Measurements from ENCODE around the gene TTLL4.

Gene TTLL4

DNA sequence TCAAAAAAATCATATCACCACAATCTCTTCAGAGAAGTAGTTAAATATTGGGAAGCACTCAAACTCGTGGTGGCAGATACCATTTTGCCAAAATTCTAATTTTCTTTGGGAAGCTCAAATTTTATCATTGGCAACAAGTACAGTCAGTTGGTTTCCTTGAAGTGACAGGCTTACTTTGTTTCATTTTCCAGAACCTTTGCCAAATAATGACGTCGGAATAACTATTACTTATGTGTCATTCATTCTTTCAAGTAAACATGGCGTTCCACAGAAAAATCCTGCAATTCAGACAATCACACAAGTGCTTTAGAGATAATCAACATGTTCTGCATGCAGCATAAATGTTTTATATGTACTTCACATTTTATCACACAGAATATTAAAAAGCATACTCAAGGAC lies 5.4 kb downstream of the TTLL4 start:
- no peak for DNase-seq

- DNase-seq = no peak
Measured at GRCh38 chr2:218717262-218717661, 6.6 kb downstream of the TTLL4 start.

DNA sequence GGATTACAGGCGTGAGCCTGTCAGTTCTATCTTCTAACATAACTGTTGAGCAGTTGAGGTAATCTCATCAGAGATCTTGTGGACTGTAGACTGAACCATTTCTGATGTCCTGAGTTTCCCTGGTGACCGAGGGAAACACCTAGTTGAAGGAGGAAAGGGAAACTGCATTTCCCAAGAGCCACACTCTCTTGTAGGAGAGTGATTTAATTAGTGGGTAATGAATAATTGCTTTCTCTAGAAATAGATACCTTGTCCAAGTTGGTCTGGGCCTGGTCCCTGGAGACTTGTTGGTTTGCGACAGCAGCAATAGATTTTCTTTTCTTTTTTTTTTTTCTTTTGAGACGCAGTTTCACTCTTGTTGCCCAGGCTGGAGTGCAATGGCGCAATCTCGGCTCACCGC lies 7.4 kb downstream of the TTLL4 start:
- DNase-seq = no peak

DNA sequence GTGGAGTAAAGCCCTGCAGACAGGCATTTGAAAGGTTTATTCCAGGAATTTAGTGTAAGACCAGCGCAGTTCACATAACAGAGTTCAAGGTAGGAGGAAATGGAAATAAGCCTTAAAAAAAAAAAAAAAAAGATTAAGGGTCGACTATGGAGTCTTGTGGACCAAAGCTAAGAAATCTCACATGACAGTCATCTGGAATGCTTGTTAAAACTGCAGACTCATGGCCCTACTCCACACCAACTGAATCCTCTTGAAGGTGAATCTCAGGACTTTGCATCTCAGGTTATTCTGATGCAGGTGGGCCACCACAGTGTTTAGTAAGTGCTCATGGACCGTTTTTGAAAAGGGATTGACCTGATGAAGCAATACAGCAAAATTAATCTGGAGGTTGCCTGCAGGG lies 8.8 kb downstream of the TTLL4 start:
- DNase-seq = no peak

GRCh38 chr2:218720048-218721041 lies 9.7 kb downstream of the TTLL4 start:
- no peak for DNase-seq

GRCh38 chr2:218721488-218721887 lies 10.9 kb downstream of the TTLL4 start:
- no peak for DNase-seq

- DNase-seq = no peak
Measured at GRCh38 chr2:218721934-218722333, 11.3 kb downstream of the TTLL4 start.

GRCh38 chr2:218722419-218722818 lies 11.8 kb downstream of the TTLL4 start:
- no peak for DNase-seq

GRCh38 chr2:218722876-218723785 lies 12.5 kb downstream of the TTLL4 start:
- DNase-seq = no peak

DNA sequence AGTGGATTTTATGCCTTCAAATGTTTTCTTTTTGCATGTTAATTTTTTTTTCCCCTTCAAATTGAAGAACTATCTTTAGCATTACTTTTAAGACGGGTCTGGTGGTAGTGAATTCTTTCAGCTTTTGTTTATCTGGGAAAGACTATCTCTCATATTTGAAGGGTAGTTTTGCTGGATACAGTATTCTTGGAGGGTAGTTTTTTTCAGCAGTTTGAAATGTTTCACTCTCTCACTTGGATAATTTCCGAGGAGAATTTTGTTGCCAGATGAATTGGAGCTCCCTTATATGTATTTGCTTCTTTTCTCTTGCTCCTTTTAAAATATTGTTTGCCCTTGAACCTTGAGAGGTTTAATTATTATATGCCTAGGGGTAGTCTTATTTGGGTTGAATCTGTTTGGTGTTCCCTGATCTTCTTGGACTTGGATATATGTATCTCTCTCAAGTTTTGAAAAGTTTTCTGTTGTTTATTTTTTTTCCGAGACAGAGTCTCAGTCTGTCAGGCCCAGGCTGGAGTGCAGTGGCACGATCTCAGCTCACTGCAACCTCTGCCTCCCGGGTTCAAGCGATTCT lies 15.5 kb downstream of the TTLL4 start:
- no peak for DNase-seq

DNA sequence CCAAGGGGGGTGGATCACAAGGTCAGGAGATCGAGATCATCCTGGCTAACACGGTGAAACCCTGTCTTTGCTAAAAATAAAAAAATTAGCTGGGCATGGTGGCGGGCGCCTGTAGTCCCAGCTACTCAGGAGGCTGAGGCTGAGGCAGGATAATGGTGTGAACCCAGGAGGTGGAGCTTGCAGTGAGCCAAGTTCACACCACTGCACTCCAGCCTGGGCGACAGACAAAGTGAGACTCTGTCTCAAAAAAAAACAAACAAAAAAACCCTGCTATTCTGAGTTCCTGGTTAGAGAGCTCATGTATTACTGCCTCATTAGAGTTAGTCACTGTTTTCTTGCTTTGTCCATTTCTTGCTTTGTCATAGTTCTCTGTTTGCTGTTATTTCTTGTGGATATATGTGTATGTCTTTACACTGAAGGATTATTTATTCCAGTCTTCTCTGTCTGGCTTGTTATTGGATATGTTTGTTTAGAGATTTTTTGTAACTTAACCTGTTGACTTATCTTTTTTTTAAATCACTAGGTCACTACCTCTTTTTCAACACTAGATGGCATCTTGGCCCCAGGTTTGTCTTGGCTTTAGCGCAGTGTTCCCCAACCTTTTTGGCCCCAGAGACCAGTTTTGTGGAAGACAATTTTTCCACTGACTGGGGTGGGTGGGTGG lies 17.0 kb downstream of the TTLL4 start:
- peak; percentile 15 for DNase-seq

DNA sequence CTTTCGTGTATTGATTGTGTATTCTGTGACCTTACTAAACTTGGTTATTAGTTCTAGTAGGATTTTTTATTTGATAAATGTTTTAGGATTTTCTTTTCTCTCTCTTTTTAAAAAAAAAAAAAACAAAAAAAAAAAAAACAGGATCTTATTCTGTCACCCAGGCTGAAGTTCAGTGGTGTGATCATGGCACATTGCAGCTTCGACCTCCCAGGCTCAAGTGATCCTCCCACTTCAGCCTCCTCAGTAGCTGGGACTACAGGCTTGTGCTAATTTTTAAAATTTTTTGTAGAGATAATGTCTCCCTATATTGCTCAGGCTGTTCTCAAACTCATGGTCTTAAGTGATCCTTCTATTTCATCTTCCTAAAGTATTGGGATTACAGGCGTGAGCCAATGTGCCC lies 19.0 kb downstream of the TTLL4 start:
- no peak for DNase-seq

DNA sequence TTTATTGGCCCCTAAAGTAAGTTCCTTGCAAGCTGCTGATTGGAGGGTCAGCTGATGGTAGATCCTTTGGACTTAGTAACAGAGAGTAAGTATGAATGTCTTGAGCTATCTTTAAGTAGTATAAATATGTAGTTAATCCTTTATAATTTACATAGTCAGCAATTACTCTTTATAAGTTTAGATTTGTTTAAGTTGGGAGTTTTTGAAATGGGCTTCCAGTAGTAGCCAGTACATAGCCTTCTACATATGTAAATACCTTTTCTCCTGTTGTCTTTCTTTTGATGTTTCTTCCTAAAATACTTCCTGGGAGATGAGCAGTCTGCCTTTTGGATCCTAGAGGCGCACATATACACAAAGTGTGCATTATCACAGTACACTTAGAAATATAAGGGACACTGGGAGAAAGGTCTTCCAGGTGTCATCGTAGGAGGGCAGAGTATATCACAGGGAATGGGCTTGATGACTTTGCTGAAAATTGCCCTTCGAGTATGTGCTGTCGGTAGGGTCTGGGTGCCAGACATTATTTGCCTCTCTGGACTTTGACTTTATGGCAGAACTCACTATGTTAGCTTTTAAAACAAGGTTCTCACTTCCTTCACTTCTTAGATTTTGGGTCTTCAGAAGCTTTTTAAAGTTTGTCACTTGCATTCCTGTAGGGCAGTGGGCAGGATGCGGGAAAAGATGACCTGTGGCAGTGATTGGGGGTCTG lies 21.6 kb downstream of the TTLL4 start:
- no peak for DNase-seq

DNA sequence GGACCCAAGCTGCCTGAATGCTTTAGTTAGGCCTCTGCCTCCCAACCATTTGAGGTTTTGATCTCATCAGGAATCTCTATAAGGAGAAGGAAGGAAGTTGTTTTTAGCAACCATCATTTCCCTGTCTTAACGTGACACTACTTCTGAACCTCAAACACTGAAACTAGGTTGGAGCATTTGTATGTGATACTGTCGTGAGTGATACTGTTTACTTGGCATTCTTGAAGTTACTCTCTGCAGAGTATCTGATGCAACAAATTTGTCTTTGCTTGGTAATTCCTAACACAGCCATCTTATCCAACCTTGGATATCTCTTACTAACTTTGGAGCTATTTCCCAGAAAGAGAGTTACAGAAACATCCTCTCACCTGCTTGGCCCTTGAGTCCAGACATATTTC lies 22.1 kb downstream of the TTLL4 start:
- no peak for DNase-seq

- no peak for DNase-seq
Measured at GRCh38 chr2:218733171-218734021, 22.8 kb downstream of the TTLL4 start.

DNA sequence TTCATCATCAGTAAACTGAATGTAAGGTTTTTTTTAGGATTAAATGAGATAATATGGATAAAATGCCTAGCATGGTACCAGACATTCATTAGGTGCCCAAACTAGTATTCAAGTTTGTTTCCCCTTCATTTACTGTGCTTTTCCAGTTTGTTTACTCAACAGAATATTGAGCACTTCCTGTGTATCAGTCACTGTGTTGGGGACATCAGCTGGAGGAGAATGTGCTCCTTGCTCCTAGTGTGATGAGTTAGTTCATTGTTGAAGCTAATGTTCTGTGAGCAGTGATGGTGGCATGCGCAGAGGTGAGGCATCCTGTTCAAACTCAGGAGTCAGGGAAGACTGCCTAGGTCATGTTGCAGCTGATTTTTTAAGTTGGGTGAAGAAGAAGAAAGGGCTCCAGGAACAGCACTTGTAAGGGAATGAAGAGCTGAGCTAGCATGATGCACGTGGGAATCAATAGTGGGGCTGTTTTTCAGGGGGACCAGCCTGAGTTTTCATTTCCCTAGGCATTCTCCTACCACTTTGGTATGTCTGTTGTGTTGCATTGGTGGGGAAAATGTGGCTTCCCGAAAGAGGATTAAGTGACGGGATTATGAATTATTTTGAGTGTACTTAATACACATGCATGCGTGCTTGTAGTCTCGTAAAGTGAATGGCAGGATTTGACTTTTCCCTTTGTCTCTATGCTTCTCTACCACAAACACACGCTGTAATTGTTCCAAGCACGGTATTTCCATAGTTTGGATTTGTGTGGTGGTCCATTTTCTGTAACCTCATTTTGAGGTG lies 23.7 kb downstream of the TTLL4 start:
- DNase-seq = no peak

GRCh38 chr2:218736531-218736930 lies 25.9 kb downstream of the TTLL4 start:
- no peak for DNase-seq

DNA sequence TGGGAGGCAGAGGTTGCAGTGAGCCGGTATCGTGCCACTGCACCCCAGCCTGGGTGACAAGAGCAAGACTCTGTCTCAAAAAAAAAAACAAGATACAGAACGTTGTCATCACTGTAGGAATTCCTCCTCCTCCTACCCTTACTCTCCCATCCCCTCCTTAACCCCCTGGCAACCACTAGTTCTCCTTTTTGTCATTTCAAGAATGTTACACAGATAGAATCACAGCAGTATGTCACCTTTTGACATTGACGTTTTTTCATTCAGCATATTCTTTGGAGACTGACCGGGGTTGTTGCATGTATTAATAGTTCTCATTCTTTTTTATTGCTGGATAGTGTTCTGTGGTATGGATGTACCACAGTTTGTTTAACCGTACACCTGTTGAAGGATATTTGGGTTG lies 32.4 kb downstream of the TTLL4 start:
- DNase-seq = no peak

DNA sequence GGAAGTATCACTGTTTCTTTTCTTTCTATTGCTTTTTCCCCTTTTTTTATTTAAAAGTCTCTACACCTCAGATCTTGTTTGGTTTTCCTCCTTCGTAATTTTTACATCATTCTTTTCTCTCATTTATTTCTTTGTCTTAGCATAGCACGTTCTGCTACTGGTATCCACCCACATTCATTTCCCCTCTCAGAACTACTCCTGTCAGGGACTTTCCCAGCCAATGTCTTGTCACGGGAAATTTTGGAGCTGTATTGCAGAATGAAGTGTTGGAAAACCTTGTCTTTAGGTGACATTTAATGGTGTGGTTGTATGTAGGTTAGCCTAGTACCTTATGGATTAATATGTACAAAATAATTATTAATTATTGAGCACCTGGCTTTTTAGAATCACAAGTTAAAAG lies 34.0 kb downstream of the TTLL4 start:
- no peak for DNase-seq

DNA sequence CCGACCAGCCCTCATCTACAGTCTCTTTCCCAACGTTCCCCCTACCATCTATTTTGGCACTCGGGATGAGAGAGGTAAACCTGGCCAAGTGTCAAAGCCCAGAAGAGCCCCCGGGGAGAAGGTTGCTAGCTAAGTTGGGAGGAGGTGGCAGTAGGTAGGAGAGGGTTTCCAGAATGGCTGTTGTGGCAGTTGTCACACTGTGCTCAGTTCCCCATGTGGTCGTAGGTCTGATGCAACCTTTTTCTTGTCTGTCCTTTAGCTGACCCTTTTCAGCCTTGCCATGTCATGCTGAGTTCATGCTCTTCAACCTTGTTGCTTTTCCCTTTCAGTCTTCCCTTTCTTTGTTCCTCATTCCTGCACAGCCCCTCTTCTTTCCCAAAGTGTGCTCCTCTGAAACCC lies 34.5 kb downstream of the TTLL4 start:
- DNase-seq = no peak
